HTERT RPE-1 (cell line): ENCODE measurements around the gene TPM4.
"Not testable (repeated sequence)": the region's sequence is repeated elsewhere in the genome, so short reads cannot be mapped to it uniquely, and the experiment has no call there.

Source experiments
- in situ Hi-C: fragments of 300-500 bp; cut with MboI; formaldehyde crosslinking; loops from 4 replicates; pipeline ENCODE4 v1.14.3; 2020; ENCODE audit warnings: low sequenced_read_pairs

TPM4 gene

DNA sequence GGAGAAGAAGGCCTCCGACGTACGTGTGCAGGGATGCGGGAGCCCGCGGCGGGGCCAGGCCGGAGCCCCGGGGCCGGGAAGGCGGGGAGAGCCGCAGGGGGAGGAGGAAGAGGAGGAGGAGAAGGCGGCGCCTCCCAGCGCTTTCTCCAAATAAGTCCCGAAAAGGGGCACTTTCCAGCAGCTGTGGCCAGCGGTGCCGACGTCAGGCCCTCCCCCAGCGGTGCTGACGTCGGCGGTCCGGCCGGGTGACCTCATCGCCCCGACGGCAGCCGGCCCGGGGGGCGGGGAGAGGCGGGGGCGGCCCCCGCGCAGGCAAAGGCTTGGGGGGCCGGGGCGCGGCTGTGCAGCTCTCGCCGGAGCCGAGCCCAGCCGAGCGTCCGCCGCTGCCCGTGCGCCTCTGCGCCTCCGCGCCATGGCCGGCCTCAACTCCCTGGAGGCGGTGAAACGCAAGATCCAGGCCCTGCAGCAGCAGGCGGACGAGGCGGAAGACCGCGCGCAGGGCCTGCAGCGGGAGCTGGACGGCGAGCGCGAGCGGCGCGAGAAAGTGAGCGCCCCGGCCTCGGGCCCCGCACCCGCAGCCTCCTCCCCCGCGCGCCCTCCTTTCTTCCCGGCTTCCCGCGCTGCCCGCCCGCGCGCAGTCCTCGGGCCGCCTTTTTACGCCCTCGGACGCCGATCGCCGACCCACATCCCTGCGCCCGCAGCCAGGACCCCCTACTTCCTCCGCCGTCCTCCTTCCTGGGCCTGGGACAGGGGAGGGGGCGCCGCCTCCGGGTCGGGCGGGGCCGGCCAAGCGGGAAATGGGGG, at the start of gene TPM4:
TPM4 (plus strand) TSS at position 342 of the 804 bp plus-strand sequence; CDS start at position 413, 71 bp downstream.
- in situ Hi-C loops: no loop called here

DNA sequence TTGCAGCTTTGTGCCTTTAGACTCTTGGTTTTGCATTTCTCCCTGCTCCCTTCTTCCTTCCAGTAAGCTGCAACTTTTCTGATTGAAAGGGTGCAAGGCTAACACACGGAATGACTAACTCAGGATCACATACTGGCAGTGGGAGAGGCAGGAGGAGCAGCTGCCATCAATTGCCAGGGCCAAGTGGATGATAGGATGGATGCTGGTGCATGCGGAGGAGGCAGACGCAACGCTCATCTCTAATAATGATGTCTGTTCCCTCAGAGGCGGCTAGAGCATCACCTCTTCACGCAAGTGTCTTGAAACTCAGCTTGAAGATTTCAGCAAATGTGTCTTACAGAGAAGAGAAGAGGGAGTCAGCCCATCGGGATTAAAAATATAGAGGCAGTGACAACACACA, 49.5 kb upstream of the TPM4 start:
- in situ Hi-C loops: no loop called here

DNA sequence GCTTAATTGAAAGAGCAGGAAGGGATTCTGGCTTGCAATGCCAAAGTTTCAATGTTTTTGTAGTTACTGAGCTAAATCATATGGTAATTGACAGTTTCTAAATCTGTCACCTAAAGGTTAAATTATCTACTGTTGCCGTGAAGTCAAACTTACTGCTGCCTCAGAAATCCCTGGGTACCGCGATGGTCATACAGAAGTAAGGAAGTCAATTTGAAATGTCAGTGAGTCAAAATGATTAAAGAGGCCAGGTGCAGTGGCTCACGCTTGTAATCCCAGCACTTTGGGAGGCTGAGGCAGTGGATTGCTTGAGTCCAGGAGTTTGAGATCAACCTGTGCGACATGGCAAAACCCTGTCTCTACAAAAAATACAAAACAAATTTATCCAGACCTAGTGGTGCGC, 48.8 kb upstream of the TPM4 start:
- in situ Hi-C loops: no loop called here

DNA sequence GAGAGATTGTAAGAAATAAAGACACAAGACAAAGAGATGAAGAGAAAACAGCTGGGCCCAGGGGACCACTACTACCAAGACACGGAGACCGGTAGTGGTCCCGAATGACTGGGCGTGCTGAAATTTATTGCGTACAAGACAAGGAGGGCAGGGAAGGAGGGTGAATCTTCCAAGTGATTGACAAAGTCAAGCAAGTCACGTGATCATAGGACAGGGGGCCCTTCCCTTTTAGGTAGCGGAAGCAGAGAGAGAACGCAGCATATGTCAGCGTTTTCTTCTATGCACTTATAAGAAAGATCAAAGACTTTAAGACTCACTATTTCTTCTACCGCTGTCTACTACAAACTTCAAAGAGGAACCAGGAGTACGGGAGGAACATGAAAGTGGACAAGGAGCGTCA, 46.1 kb upstream of the TPM4 start:
- in situ Hi-C loops: not testable (repeated sequence)

DNA sequence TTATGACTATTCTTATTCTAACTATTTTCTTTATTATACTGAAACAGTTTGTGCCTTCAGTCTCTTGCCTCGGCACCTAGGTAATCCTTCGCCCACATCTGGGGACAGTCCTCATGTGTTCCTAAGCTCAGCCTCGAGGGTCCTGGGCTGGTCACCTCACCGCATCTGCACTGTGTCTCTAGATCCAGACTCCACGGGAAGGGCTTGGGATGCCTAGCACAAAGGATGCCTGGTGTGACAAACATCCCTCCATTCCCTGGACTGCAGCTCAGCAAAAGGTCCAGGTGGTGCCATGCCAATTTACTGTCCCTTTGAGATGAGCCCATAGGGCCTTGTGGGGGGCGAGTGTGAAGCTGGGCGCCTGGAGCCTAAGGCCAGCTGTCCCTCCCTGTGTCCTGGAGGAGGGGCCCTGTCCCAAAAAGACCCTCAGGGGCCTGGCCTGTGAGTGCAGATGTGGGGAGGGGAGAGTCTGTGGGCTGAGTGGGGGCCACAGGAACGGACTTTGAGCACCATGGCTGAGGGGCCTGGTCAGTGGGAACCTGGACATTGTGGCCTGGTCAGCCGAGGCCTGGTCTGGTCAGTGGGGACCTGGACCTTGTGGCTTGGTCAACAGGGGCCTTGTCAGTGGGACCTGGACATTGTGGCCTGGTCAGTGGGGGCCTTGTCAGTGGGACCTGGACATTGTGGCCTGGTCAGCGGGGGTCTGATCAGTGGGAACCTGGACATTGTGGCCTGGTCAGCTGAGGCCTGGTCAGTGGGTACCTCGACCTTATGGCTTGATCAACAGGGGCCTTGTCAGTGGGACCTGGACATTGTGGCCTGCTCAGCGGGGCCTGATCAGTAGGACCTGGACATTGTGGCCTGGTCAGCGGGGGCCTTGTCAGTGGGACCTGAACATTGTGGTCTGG, 45.1 kb upstream of the TPM4 start:
- in situ Hi-C loops: no loop called here

DNA sequence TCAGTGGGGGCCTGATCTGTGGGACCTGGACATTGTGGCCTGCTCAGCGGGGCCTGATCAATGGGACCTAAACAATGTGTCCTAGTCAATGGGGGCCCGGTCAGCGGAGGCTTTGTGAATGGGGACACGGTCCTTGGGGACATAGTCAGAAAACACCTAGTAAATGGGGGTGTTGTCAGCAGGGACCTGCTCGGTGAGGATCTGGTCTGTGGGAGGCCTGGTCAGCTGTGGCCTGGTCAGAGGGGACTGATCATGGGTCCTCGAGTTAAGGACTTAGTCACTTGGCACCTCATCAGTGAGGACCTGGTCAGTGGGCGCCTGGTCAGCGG, 44.5 kb upstream of the TPM4 start:
- in situ Hi-C loops: no loop called here

DNA sequence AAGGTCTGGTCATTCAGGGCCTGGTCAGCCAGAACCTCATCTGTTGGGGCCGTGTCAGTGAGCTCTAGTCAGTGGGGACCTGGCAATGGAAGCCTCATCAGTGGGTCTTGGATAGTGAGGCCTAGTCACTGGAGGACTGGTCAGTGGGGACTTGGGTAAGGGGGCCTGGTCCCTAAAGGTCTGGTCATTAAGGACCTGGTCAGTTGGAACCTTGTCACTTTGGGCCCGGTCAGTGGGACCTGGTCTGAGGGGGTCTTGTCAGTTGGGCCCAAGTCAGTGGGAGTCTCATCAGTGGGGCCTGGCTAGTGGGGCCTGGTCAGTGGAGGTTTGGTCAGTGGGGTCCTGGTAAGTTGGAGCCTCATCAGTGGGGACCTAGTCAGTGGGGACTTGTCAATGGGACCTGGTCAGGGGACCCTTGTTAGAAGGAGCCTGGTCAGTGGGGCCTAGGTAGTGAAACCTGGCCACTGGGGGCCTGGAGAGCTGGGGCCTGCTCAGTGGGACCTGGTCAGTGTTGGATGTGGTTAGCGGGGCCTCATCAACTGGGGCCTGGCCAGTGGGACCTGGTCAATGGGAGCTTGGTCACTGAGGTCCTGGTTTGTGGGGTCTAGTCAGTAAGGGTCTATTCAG, 43.7 kb upstream of the TPM4 start:
- in situ Hi-C loops: no loop called here

DNA sequence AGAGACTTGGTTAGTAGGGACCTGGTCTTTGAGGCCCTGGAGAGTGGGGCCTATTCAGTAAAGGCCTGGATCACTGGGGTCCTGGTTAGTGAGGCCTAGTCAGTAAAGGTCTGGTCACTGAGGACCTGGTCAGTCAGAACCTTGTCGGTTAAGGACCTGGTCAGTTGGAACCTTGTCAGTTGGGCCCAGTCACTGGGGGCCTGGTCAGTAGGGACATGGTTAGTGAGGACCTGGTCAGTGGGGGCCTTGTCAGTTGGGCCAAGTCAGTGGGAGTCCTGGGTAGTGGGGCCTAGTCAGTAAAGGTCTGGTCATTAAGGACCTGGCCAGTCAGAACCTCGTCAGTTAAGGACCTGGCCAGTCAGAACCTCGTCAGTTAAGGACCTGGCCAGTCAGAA, 43.2 kb upstream of the TPM4 start:
- in situ Hi-C loops: no loop called here

DNA sequence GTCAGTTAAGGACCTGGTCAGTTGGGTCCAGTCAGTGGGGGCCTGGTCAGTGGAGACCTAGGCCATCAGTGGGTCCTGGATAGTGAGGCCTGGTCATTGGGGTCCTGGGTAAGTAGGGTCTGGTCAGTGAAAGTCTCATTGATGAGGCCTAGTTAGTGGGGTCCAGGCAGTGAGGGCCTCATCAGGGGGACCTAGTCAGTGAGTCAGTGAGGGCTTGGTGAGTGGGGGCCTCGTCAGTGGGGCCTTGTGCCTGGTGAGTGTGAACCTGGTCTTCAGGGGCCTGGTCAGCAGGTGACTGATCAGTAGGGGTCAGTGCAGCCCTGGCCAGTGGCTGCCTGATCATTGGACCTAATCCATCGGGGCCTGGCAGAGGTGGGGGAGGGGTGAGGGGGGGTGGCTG, 42.6 kb upstream of the TPM4 start:
- in situ Hi-C loops: no loop called here

DNA sequence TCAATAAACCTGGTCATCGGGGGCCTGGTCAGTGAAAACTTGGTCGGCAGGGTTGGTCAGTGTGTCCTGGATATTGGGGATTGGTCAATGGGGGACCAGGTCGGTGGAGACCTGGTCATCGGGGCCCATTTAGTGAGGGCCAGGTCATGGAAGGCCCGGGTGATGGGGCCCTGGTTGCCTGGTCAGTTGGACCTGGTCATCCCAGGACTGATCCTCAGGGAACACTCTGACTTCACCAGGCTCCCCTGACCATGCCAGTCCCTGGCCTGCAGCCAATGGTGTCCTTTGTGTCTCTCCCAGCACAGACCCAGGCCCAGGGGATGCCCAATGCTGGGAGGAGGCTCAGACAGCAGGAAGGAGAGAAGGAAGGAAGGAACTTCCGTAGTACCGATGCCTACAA, 42.1 kb upstream of the TPM4 start:
- in situ Hi-C loops: no loop called here

DNA sequence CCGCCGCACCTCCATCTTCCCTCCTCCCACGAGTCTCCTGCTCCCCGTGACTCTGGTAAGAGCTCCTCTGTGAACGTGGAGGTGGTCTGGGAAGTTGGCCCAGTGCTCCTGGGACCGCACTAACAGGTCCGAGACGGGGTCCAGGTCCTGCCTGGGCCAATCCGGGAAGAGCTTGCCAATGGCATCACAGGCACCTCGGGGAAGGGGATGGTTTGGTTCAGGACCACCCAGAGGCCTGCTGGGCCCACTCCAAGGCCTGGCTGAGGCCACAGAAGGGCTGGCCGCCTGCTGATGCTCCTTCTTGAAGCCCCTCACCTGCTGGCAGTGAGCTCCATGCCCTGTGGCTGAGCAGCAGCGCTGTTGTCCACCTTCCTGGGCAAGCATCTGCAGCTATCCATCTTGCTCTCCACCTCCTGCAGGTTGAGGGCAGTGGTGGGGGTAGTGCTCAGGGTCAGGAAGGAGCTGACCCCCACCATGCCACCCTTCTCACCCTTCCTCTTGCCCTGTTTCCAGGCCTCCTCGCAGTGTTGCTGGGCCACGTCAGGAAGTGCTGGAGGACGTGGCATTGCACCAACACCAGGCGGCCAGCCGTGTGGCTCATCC, 41.2 kb upstream of the TPM4 start:
- in situ Hi-C loops: no loop called here

DNA sequence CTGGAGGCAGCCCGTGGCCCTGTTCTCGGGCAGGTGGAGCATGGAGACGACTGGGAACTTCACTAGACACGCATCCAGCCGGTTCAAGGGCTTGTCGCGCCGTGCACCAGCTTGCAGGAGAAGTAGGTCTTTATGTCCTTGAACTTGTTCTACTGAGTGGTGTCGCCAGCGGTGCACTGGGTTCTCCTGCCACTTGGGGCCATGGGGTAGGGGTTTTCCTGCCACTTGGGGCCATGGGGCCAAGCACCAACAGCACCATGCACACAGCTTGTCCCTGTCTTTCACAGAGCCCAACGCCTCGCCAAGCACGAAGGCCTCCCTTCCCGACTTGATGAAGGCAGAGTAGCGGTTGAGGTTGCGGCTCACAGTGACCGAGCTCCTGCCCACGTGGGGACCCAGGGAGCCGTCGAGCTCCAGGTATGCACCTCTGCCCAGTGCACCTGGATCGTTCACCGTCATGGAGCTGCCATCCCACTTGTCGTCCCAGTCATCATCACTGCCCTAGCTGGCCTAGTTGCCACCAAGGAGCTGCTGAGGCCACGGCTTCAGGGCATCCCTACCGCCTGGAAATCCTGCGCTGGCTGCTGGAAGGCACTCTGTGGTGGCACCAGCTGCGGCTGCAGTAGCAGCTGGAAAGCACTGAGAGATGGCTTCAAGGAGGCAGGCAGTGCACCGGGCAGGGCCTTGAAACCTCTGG, 40.5 kb upstream of the TPM4 start:
- in situ Hi-C loops: no loop called here

DNA sequence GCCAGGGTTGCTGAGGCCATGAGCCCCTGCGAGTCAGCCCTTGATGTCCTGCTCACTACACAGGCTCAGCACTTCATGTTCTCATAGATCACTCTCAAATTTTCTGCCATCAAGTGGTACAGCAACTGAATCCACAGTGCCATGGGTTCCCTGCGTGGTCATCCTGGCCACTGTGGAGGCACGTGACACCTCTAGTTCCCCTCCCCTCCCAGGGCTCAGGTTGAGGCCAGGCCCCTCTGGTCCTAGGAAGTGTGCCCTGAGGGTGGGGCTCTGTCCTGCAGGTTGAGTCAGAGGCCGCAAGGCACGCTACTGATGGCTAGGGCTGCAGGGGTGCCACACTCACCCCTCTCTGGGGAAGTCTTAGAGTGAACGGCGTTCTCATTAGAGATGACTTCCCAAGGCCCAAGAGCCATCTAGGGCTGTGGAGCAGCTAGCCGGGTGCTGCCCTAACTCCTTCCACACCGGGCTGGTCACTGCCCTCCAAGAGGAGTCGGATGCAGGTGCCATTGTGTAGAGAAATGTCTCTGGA, 39.8 kb upstream of the TPM4 start:
- in situ Hi-C loops: no loop called here

DNA sequence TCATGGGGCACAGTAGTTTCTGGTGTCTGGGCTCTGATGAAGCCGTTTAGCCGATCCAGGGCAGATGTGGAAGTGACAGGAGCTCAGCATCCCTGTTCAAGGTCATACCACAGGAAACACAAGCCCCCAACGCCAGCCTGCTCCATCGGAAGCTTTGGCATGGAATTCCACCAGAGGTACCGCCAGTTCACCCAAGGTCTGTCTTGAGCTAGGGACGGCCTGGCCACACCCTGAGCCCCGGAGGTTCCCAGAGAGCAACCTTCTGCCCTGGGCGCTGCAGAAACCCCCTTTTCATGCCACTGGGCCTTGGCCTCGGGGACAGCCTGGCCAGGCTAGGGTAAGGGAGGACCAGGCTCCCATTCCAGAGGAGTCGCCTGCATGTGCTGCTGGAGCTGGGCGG, 39.4 kb upstream of the TPM4 start:
- in situ Hi-C loops: no loop called here

DNA sequence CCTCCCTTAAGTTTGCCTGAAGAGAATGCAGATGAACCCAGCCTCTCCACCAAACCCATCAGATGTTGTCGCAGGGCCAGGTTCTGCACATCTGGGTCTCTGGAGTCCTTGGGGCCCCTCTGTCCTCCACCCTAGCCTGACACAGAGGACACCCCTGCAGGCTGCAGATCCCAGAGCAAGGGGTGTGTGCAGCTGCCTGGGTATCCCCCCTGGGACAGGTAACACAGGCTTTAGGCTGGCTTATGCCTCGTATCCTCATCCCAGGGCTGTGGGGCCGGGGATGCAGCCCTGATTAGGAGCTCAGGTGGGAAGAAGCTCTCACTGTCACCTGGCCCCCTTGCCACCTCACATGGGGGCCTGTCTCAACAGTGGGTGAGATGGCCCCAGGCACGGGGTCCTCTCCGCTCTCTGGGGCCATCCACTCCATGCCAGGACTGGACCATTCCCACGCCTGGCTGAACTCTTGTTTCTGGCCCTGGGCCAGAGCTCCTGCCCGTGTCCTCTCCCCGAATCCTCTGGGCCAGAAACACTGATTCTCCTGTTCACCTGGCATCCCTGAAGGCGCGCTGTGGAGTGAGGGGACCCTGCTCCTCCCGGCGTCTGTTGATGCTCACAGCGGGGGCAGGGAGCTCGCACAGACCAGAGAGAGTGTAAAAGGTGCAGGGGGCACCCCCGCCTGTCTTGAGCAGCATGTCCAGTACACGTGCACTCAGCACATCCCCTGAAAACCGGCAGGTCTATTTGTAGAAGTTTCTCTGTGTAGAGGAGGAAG, 38.7 kb upstream of the TPM4 start:
- in situ Hi-C loops: no loop called here

DNA sequence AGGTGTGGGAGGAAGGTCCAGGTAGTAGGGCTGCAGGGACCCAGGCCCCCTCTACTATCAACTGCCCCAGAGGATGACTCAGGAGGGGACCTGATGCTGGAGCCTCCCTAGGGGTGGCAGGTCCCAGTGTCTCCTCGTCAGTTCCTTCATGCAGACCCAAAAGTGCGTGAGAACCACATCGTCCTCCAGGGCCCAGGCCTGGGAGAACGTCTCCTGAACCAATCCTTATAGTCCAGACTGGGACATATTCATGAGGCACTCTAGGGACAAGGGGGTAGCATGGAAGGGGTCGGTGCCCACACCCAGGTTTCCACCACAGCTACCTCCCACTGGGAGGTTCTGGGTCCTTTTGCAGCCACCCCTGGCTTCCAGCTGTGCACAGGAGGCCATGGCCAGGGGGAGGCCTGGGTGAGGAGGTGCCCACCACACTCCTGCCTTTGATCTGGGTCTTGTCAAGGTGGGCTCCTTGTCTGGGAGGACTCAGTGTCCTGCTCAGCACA, 38.0 kb upstream of the TPM4 start:
- in situ Hi-C loops: no loop called here

DNA sequence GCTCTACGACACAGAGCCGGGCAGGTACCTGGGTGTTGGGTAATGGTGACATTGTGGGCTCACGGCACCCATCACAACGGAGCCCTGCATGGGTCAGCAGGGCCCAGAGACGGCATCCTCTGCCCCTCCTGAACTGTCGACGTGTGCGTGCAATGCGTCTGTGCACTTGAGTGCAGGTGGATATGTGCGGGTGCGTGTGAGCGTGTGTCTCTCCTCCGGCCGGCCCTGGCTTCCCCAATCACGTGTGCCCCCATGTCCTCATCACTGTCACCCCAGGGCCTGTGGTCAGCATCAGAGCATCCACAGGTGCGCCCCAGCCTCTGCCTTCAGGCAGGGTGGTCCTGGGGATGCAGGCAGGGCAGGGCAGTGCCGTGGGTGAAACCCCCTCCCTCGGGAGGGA, 37.2 kb upstream of the TPM4 start:
- in situ Hi-C loops: no loop called here

DNA sequence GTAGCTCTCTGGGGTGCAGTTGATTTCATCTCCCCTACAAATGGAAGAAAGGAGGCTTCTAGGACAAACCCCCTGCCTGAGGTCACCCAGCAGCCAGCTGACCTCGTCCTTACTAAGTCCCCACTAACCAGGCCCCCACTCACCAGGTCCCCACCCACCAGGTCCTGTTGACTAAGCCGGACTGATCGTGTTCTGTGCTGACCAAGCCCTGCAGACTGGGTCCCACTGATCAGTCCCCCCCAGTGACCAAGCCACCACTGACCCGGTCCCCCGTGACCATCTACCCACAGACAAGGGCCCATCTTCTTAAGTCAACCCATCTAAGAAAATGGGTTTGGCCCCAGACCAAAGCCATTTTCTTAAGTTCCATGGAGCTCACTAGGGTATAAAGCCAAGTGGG, 36.8 kb upstream of the TPM4 start:
- in situ Hi-C loops: no loop called here

DNA sequence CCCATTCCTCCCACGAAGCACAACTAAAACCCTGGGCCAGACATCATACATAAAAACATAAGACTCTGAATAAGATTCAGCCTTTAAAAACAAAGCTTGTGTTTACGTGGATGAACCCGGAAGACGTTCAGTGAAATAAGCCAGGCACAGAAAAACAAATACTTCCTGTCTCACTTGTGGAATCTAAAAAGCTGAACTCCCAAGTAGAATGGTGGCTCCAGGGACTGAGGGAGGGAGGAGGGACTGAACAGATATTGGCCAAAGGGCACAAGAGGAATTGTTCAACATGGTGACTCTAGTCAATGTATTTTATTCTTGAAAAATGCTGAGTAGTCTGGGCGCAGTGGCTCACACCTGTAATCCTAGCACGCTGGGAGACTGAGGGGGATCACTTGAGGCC, 35.7 kb upstream of the TPM4 start:
- in situ Hi-C loops: no loop called here
